Measurements from ENCODE around the gene SLC38A10.
A peak's percentile ranks its signal among the peaks of the same experiment; 100 is the strongest.

SLC38A10 gene

GRCh38 chr17:81331527-81332043 is 36.5 kb upstream of the SLC38A10 start:
- no peak for TF ChIP-seq CTCF (IDR thresholded peaks at IDR 0.05; ENCODE audit: low read depth, low read length)
- DNase-seq, result peak; percentile 96
- H3K27me3 ChIP-seq, result no peaks in the 10 kb centered on the region
- no peaks in the 10 kb centered on the region for H3K9me3 ChIP-seq
- H3K4me1 ChIP-seq, result peaks cover 53% of the 10 kb centered on the region
- H3K4me3 ChIP-seq (ENCODE audit: low read depth, low read length), result peak overlapping the region; percentile 15; the same call in 1 of the 2 replicates
- no peaks in the 10 kb centered on the region for H3K36me3 ChIP-seq

- no peaks in the 10 kb centered on the region for H3K9me3 ChIP-seq
- no peak for DNase-seq
- TF ChIP-seq CTCF (IDR thresholded peaks at IDR 0.05; ENCODE audit: low read depth, low read length), result no peak
- H3K27me3 ChIP-seq, result no peaks in the 10 kb centered on the region
- H3K4me1 ChIP-seq, result peaks cover 53% of the 10 kb centered on the region
- peak overlapping the region; percentile 15; the same call in 1 of the 2 replicates for H3K4me3 ChIP-seq (ENCODE audit: low read depth, low read length)
- H3K36me3 ChIP-seq, result no peaks in the 10 kb centered on the region
Observed at GRCh38 chr17:81330884-81331245, 35.8 kb upstream of the SLC38A10 start.

- peak; percentile 49 for TF ChIP-seq CTCF (IDR thresholded peaks at IDR 0.05; ENCODE audit: low read depth, low read length)
- H3K4me1 ChIP-seq, result peaks cover 53% of the 10 kb centered on the region
- DNase-seq, result peak; percentile 70
- H3K9me3 ChIP-seq, result no peaks in the 10 kb centered on the region
- H3K4me3 ChIP-seq (ENCODE audit: low read depth, low read length), result no peak overlapping the region
- H3K27me3 ChIP-seq, result no peaks in the 10 kb centered on the region
- no peaks in the 10 kb centered on the region for H3K36me3 ChIP-seq
Observed at GRCh38 chr17:81329927-81330883, 35.1 kb upstream of the SLC38A10 start.

GRCh38 chr17:81328978-81329926 is 34.1 kb upstream of the SLC38A10 start:
- H3K9me3 ChIP-seq, result no peaks in the 10 kb centered on the region
- H3K36me3 ChIP-seq, result no peaks in the 10 kb centered on the region
- no peak for TF ChIP-seq CTCF (IDR thresholded peaks at IDR 0.05; ENCODE audit: low read depth, low read length)
- no peaks in the 10 kb centered on the region for H3K27me3 ChIP-seq
- peak; percentile 97 for DNase-seq
- H3K4me1 ChIP-seq, result peaks cover 48% of the 10 kb centered on the region
- H3K4me3 ChIP-seq (ENCODE audit: low read depth, low read length), result no peak overlapping the region

GRCh38 chr17:81328489-81328888 is 33.4 kb upstream of the SLC38A10 start:
- no peak for DNase-seq
- Histone ChIP-seq H3K9me3 (no peaks in the 10 kb centered on the region), H3K36me3 (no peaks in the 10 kb centered on the region), H3K4me1 (peaks cover 48% of the 10 kb centered on the region), H3K4me3 (ENCODE audit: low read depth, low read length) (no peak overlapping the region), H3K27me3 (no peaks in the 10 kb centered on the region)
- TF ChIP-seq CTCF (IDR thresholded peaks at IDR 0.05; ENCODE audit: low read depth, low read length), result no peak

Data from BE2C (cell line).